ENCODE results near the gene NLK. TPM values are rescaled to one million over a fixed set of nuclear protein-coding genes. Genes with fewer than 3 reads are reported as not detected.
"Not testable (repeated sequence)": the region's sequence is repeated elsewhere in the genome, so short reads cannot be mapped to it uniquely, and the experiment has no call there.

The NLK gene
- total RNA-seq, 4 donors from 2014 or later, result 7.7 to 20.8 (median 11.5) TPM

DNA sequence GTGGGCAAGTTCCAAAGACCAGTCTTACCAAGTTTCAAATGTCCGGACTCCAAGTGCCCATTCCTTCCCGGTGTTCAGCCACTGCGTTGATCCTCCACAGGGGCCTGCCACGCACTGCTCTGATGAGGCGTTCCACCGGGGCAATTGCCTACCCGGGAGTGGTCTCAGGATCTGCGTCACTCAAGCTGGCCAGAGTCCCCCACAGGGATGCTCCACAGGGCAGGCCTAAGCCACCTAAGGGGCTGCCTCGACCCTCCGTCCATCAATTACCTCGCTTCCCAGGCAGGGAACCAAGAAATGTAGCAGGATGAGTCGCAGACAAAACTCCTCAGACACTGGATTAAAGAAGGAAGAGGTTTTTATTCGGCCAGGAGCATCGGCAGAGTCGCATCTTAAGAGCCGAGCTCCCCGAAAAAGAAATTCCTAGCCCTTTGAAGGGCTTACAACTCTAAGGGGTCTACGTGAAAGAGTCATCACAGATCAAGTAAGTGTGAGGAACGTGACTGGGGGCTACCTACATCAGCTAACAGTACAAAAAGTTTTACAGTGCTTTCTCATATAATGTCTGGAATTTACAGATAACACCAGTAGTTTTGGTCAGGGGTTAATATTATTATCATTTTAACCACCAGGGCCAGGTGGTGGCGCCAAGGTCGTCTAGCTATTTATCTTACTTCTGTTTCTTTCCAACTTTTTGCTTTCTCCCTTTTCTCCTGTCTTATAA lies 196.2 kb downstream of the NLK start:
- H3K9me3 ChIP-seq; H3K4me3 ChIP-seq; H3K27me3 ChIP-seq; H3K27ac ChIP-seq; DNase-seq (ENCODE audit: low spot score in 2 of 2); H3K36me3 ChIP-seq: not testable (repeated sequence)
- 82% methylated on average over 20 of the region's 21 CpGs for WGBS
- H3K4me1 ChIP-seq, result peaks cover 24% of the 10 kb centered on the region

DNA sequence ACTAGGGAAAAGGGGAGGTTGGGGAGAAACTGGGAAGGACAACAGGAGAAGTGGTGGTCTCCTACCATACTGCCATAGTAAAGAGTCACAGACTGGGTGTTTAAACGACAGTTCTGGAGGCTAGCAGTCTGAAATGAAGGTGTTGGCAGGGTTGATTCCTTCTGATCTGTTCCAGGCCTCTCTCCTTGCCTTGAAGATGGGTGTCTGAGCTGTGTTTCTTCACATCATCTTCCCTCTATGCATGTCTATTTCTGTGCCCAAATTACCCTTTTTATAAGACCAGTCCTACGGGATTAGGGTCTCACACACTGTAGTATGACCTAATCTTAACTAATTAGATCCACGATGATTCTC lies 196.8 kb downstream of the NLK start:
- Histone ChIP-seq H3K4me1 (peaks cover 21% of the 10 kb centered on the region), H3K36me3 (no peaks in the 10 kb centered on the region), H3K27ac (no peak overlapping the region), H3K4me3 (no peak overlapping the region), H3K9me3 (no peaks in the 10 kb centered on the region), H3K27me3 (no peaks in the 10 kb centered on the region)
- WGBS, result 64% methylated on average over 3 of the region's 3 CpGs
- no peak for DNase-seq (ENCODE audit: low spot score in 2 of 2)
- TF ChIP-seq EP300 (IDR thresholded peaks at IDR 0.05), result no peak
- TF ChIP-seq POLR2A (IDR thresholded peaks at IDR 0.05), result no peak
- no peak for TF ChIP-seq CTCF (IDR thresholded peaks at IDR 0.05)
- TF ChIP-seq POLR2AphosphoS5 (IDR thresholded peaks at IDR 0.05), result no peak

DNA sequence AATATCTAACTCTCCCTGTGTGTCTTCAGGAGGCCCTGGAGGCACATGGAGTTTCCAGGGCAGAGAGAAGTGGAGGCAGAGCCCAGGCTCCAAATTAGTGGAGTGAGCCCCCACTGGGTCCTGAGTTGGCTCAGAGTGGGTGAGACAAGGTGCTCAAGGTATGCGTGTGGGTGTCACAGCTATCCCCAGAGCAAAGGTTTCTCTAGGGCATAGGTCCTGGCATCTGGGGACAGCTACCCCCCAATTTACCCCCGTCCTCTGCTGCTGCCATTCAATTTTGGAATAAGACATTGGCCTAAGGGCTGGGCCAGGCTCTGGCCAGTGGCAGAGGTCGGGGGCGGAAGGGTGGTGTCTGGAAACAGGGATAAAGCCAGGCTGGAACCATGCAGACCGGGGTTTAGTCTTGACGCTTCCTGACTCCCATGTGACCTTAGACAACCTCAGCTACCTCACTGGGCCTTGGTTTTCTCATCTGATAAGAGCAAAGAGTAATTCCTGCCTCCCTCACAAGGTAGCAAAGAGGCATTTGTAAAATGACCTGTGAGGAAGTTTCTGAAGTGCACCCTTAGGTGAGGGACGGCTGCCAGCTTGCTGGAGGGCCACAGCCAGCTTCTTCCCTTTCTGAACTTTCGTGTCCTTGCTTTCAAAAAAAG lies 198.3 kb downstream of the NLK start:
- Histone ChIP-seq H3K27ac (no peak overlapping the region), H3K4me1 (peaks cover 5% of the 10 kb centered on the region), H3K4me3 (no peak overlapping the region), H3K27me3 (no peaks in the 10 kb centered on the region), H3K36me3 (no peaks in the 10 kb centered on the region), H3K9me3 (no peaks in the 10 kb centered on the region)
- TF ChIP-seq EP300 (IDR thresholded peaks at IDR 0.05) (no peak), POLR2A (IDR thresholded peaks at IDR 0.05) (no peak), POLR2AphosphoS5 (IDR thresholded peaks at IDR 0.05) (no peak), CTCF (IDR thresholded peaks at IDR 0.05) (no peak)
- DNase-seq (ENCODE audit: low spot score in 2 of 2), result no peak
- whole genome bisulfite sequencing, result 85% methylated on average over 8 of the region's 8 CpGs

DNA sequence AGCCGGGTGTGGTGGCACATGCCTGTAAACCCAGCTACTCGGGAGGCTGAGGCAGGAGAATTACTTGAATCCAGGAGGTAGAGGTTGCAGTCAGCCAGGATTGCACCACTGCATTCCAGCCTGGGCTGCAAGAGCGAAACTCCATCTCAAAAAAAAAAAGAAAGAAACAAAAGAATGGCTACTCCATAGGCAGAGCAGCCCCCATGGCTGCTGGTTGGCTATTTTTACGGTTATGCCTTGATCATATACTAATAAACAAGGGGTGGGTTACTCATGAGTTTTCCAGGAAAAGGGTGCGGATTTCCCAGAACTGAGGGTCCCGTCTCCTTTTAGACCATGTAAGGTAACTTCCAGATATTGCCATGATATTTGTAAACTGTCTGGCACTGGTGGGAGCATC lies 200.3 kb downstream of the NLK start:
- Histone ChIP-seq H3K9me3 (no peaks in the 10 kb centered on the region), H3K36me3 (no peaks in the 10 kb centered on the region), H3K4me1 (no peaks in the 10 kb centered on the region), H3K27ac (no peak overlapping the region), H3K4me3 (no peak overlapping the region), H3K27me3 (no peaks in the 10 kb centered on the region)
- 91% methylated on average over 6 of the region's 6 CpGs for WGBS
- DNase-seq (ENCODE audit: low spot score in 2 of 2), result no peak
- no peak for TF ChIP-seq EP300 (IDR thresholded peaks at IDR 0.05)
- no peak for TF ChIP-seq POLR2AphosphoS5 (IDR thresholded peaks at IDR 0.05)
- no peak for TF ChIP-seq CTCF (IDR thresholded peaks at IDR 0.05)
- no peak for TF ChIP-seq POLR2A (IDR thresholded peaks at IDR 0.05)

DNA sequence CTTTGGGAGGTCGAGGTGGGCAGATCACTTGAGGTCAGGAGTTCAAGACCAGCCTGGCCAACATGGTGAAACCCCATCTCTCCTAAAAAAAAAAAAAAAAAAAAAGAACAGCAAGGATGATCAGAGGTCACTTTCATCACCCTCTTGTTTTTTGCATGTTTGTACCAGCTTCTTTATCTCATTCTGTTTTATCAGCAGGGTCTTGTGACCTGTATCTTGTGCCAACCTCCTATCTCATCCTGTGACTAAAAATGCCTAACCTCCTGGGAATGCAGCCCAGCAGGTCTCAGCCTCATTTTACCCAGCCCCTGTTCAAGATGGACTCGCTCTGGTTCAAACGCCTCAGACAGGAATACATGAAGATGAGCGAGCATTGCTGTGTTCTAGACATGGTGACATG lies 200.8 kb downstream of the NLK start:
- not testable (repeated sequence) for DNase-seq (ENCODE audit: low spot score in 2 of 2); H3K27me3 ChIP-seq; H3K27ac ChIP-seq; H3K9me3 ChIP-seq; H3K36me3 ChIP-seq; H3K4me1 ChIP-seq; H3K4me3 ChIP-seq
- WGBS, result 80% methylated on average over 4 of the region's 4 CpGs

DNA sequence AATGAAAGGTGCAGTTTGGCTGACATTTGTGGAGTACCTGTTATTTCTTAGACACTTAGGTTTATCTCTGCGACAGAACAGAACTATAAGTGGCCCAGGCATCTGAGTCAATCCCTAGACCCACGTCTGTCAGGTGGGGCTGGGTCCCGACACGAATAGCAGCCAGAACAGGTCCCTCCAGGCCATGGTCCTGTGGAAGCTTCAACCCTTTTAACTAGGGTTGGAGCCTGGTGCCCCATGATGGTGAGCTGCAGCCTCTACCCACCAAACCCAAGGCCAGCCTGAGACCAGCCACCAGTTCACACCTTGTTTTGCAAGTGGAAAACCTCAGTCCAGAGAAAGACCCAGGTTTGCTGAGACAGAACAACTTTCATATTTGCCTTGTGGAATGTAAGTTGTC lies 202.0 kb downstream of the NLK start:
- DNase-seq (ENCODE audit: low spot score in 2 of 2), result no peak
- Histone ChIP-seq H3K36me3 (no peaks in the 10 kb centered on the region), H3K4me1 (no peaks in the 10 kb centered on the region), H3K27ac (no peak overlapping the region), H3K27me3 (no peaks in the 10 kb centered on the region), H3K4me3 (no peak overlapping the region), H3K9me3 (no peaks in the 10 kb centered on the region)
- TF ChIP-seq CTCF (IDR thresholded peaks at IDR 0.05) (no peak), POLR2A (IDR thresholded peaks at IDR 0.05) (no peak)
- 90% methylated on average over 3 of the region's 4 CpGs for WGBS

Other genes starting within 250 kb of the NLK start
- under 1 TPM in 3 of 4 donors, not detected in 1; 0.18 to 0.97 (median 0.38) TPM for gene NOS2, start 242.1 kb upstream of the NLK start, total RNA-seq
- gene LYRM9, start 149.3 kb upstream of the NLK start, total RNA-seq, result 10 to 100 TPM; 12.3 to 35.4 (median 15.2) TPM

Measured in suprapubic skin (tissue), 4 donors.